GM19468 (cell line): Measurements from ENCODE around the gene TOMM40.
"Not testable (repeated sequence)": the region's sequence is repeated elsewhere in the genome, so short reads cannot be mapped to it uniquely, and the experiment has no call there.

ENCODE experiments used
- ATAC-seq: cut with Tn5 transposase; IDR thresholded peaks from one replicate; pipeline ENCODE4 v1.9.1; 2021; ENCODE audit warnings: mild to moderate bottlenecking, moderate library complexity, moderate number of reproducible peaks; ENCODE audit not compliant: unreplicated experiment; ENCODE audit errors: extremely low read depth

Gene TOMM40

GRCh38 chr19:44891016-44891882 is at the start of gene TOMM40:
Gene TOMM40 (plus strand): TSS chr19:44891254. CDS start chr19:44891416, 162 bp downstream.
- no peak for ATAC-seq

GRCh38 chr19:44845286-44845611 is 45.8 kb upstream of the TOMM40 start:
- no peak for ATAC-seq

GRCh38 chr19:44845612-44846454 is 45.2 kb upstream of the TOMM40 start, which contains the start of gene NECTIN2:
Gene NECTIN2 (plus strand): TSS chr19:44846297. CDS start chr19:44846526, 229 bp downstream.
- ATAC-seq: no peak

GRCh38 chr19:44846455-44847143 is 44.5 kb upstream of the TOMM40 start:
- ATAC-seq: no peak

- ATAC-seq: no peak
Observed at GRCh38 chr19:44847144-44848035, 43.7 kb upstream of the TOMM40 start.

- ATAC-seq: no peak
Observed at GRCh38 chr19:44848036-44848811, 42.8 kb upstream of the TOMM40 start.

- ATAC-seq: no peak
Observed at GRCh38 chr19:44848812-44849447, 42.1 kb upstream of the TOMM40 start.

- ATAC-seq: no peak
Observed at GRCh38 chr19:44850641-44851109, 40.4 kb upstream of the TOMM40 start.

GRCh38 chr19:44851427-44851826 is 39.6 kb upstream of the TOMM40 start:
- ATAC-seq: no peak

- ATAC-seq: no peak
Observed at GRCh38 chr19:44855606-44856005, 35.4 kb upstream of the TOMM40 start.

GRCh38 chr19:44856421-44857083 is 34.5 kb upstream of the TOMM40 start:
- no peak for ATAC-seq

GRCh38 chr19:44857837-44858236 is 33.2 kb upstream of the TOMM40 start:
- no peak for ATAC-seq

- not testable (repeated sequence) for ATAC-seq
Observed at GRCh38 chr19:44861576-44861975, 29.5 kb upstream of the TOMM40 start.

- ATAC-seq: no peak
Observed at GRCh38 chr19:44863990-44864389, 27.1 kb upstream of the TOMM40 start.

- no peak for ATAC-seq
Observed at GRCh38 chr19:44865196-44865767, 25.8 kb upstream of the TOMM40 start.

GRCh38 chr19:44866664-44867063 is 24.4 kb upstream of the TOMM40 start:
- no peak for ATAC-seq

- no peak for ATAC-seq
Observed at GRCh38 chr19:44867578-44867977, 23.5 kb upstream of the TOMM40 start.
